HS-27A (cell line): Measurements from ENCODE around the gene MUC2.

Experiments used
- DNase-seq: peaks from one replicate; pipeline ENCODE4 v3.0.0-alpha.2; 2012; ENCODE audit warnings: low read depth, missing footprints

The MUC2 gene

DNA sequence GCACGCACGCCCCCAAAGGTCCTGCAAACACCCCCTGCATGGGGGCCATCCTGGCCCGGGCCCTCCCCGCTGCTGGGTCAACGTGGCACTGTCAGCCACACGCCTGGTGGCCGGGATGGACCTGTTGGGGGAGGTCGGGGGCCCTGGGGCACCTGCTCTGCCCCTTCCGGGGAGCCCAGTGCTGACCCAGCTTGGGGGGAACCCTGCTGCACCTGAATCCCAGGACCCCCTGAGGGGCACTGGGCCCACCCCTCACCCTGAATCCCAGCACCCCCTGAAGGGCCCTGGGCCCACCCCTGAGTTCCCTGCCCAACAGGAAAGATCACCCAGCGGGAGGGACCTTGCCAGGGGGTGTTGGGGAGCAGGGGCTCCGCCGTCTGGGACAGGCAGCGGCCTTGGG is 37.7 kb upstream of the MUC2 start:
- DNase-seq: no peak

- DNase-seq: no peak
These were observed 37.1 kb upstream of the MUC2 start for GRCh38 chr11:1037506-1038055.

- DNase-seq: no peak
These were observed 36.3 kb upstream of the MUC2 start for GRCh38 chr11:1038361-1038760.

DNA sequence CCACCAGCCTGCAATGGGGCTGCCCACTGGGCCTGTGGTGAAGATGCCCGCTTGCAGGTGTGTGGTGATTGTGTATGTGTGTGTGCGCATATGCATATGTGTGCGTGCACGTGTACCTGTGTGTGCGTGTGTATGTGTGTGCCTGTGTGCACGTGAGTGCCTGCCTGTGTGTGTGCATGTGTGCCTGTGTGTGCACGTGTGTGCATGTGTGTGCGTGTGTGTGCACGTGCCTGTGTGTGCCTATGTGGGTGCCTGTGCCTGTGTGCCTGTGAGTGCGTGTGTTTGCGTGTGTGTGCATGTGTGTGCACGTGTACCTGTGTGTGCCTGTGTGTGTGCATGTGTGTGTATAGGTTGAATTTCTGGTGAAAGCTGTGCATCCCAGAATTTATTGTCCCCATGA is 35.8 kb upstream of the MUC2 start:
- DNase-seq: no peak

- no peak for DNase-seq
These were observed 34.9 kb upstream of the MUC2 start for GRCh38 chr11:1039481-1040427.

GRCh38 chr11:1040428-1041148 is 34.1 kb upstream of the MUC2 start:
- DNase-seq: no peak

- no peak for DNase-seq
These were observed 33.6 kb upstream of the MUC2 start for GRCh38 chr11:1041149-1041467.

DNA sequence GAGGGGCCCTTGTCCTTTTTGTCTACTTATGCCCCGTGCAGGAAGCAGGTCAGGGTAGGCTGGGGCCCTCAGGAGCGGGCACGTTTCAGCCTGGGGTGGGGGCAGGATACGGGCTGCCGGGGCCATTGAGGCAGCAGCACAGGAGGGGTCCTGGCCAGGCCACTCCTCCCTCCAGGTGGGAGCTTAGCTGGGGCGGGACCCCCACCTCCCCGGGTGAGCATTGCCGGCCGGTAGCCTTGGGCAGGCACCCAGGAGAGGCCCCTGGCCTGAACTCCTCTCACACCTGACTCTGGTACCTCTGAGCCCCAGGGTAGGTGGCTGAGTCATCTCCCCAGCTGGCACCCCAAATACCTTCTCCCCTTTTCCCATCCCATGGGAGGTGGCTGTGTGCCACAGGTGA is 33.2 kb upstream of the MUC2 start:
- no peak for DNase-seq

DNA sequence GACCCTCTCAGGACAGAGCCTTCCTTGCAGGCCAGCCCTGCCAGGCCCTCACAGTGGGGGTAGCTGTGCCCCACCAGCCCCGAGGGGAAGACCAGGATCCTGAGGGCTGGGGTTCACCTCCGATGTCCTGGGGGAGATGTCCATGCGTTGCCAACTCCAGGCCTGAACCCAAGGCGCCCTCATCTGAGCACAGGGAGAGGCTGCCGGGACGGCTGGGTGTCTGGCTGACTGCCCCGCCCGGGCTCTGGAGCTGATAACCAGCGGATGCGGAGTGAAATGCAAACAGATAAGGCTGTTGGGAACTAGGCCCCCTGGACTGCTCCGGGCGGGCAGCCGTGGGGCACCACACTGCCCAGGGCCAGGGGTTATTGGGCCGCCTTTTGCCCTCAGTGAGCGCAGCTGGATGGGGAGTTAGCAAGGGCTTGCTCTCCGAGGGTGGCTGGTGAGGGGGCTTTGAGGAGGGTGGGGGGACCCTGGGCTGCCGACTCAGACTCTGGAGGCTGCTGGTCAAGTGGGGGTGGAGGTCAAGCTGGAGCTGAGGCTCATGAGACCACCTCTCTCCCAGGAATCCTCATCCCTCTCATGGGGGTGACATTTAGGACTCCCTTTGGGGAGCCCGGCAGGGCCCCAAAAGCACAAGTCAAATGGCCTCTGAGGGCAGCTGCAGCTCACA is 32.6 kb upstream of the MUC2 start:
- DNase-seq: no peak

DNA sequence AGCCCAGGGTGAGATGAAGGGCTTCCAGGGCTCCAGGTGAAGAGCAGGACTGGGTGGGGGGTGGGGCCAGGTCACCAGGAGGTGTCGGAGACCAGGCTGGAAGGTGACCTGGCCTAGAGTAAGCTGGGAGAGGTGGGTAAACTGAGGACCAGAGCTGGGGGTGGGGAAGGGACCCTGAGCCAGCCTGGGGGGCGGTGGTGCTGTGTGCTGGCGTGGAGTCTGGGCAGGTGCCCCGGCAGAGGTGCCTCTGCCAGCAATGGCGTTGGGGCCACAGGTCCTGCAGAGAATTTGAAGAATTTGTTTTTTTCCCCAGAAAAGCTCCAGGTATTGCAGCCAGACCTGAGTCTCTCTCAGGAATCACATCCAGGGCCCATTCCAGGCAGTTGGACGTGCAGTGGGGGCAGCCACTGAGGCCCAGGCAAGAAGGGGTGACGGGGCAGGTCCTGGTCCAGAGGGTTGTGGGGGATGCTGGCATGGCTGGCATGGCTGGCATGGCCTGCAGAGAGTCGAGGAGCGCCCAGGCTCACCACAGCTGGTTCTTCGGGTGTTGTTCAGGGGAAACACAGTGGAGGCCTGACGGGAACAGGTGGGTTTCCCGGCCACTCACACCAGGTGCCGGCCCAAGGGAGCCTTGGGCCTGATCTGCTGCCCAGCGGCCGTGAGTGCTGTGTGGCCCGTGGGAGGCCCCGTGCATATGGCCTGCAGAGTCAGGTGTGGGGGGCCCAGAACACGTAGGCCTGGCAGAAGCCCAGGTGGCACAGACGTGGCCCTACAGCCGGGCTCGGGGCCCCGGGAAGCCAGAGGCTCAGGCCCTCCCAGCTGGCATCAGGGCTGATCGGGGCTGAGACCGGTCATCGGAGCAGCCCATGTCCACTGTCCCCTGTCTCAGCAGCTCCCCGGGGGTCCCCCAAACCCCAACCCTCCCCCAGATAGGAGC is 31.8 kb upstream of the MUC2 start:
- no peak for DNase-seq

- no peak for DNase-seq
These were observed 31.0 kb upstream of the MUC2 start for GRCh38 chr11:1043563-1044096.

DNA sequence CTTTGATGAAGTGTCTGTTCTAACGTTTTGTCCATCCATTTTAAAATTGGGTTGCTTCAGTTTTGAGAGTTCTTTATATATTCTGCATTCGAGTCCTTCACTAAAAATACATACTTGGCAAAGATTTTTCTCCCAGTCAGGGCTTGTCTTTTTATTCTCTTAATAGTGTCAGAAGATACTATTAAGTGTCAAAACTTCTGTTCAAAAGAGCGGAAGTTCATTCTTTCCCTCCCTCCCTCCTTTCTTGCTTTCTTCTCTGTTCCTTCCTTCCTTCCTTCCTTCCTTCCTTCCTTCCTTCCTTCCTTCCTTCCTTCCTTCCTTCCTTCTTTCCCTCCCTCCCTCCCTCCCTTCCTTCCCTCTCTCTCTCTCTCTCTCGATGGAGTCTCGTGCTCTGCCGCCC is 30.5 kb upstream of the MUC2 start:
- DNase-seq: no peak

GRCh38 chr11:1047595-1048156 is 27.0 kb upstream of the MUC2 start:
- no peak for DNase-seq

GRCh38 chr11:1048375-1049070 is 26.2 kb upstream of the MUC2 start:
- no peak for DNase-seq

- no peak for DNase-seq
These were observed 25.6 kb upstream of the MUC2 start for GRCh38 chr11:1049071-1049405.

DNA sequence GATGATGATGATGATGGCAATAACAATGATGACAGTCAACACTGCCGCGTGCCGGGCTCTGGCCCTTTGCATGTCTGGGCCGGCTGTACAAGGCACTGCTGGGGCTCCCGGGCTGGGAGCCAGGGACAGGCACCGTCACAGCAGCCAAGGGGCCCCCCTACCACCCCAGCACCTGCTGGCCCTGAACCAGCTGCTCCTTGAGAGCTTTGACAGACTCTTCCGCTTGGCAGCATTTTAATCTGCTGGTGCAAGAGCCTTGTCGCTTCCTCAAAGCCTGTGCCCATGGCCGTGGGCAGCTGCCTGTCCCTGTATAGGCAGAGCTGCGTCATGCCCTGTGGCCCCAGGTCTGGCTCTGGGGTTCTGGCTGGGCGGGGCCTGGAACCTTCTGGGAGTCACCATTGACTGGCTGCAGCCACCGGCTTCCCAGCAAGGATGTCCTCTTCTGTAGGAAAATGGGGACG is 25.2 kb upstream of the MUC2 start:
- no peak for DNase-seq

- DNase-seq: no peak
These were observed 24.6 kb upstream of the MUC2 start for GRCh38 chr11:1049911-1050580.

DNA sequence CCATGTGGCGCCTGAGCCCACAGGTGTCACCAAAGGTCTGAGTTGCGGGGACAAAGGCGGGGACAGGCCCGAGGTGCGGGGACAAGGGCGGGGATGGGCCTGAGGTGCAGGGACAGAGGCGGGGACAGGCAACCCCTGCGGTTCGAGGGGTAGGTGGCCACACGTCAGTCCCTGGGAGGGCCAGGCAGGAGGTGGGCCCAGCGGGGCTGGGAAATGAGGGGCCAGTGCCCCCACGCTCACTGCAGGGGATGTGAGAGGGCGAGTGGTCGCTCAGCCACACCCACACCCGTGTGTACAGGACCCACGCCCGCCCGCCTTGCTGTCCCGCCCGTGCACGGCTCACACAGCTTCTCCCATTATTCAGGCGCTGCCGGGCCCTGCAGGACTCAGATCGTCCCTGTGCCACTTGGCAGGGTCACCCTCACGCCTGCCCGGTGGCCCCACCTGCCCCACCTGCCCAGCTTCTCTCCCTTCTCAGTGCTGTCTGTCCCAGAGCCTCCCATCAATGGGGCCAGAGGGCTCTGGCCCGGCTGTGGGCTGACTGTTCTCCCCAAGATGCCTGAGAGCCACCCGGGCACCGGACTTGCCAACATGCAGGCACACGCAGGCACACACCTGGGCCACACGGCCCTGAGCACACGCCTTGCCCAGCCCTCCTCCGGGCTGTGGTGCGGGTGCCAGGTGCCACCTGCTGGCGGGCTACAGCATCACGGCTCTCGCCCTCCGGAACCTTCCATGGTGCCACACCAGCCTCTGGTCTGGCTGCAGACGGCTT is 23.9 kb upstream of the MUC2 start:
- no peak for DNase-seq
